Astrocyte of the spinal cord (primary cell): ENCODE measurements around the gene DPRX.

ENCODE experiments used
- DNase-seq: peaks from one replicate; pipeline ENCODE4 v3.0.0; 2011; ENCODE audit warnings: low read depth, low spot score
- H3K4me3 ChIP-seq: 2 replicates; pipeline ENCODE4 v1.5.1; 2011; ENCODE audit warnings: low read depth, mild to moderate bottlenecking, low read length, moderate library complexity
- CTCF ChIP-seq: IDR thresholded peaks from 2 replicates; pipeline ENCODE4 v1.5.1; 2012; ENCODE audit warnings: low read depth, mild to moderate bottlenecking, low read length, inconsistent platforms
- in situ Hi-C: cut with HindIII; loops from 2 replicates; pipeline ENCODE4 v1.10.0; 2017; ENCODE audit warnings: low sequenced_read_pairs

DPRX gene, protein sequence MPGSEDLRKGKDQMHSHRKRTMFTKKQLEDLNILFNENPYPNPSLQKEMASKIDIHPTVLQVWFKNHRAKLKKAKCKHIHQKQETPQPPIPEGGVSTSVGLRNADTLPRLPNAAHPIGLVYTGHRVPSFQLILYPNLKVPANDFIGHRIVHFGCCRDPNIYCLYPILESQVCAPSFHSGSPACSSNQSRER

GRCh38 chr19:53631949-53632407, at the start of gene DPRX:
Gene DPRX, plus strand, starts transcription at chr19:53631999. Its CDS starts 108 bp downstream, at chr19:53632107.
- no peak within 1 kb of the TSS for H3K4me3 ChIP-seq
- no peak for TF ChIP-seq CTCF
- in situ Hi-C loops: no loop called here

GRCh38 chr19:53583181-53583580, 48.6 kb upstream of the DPRX start:
- in situ Hi-C loops: no loop called here
- no peak for TF ChIP-seq CTCF
- DNase-seq: no peak
- no peak overlapping the region for H3K4me3 ChIP-seq

More at GRCh38 chr19:53631949-53632407, at the start of gene DPRX:
- no peak for DNase-seq

GRCh38 chr19:53586277-53586691, 45.5 kb upstream of the DPRX start:
- TF ChIP-seq CTCF: no peak
- H3K4me3 ChIP-seq: no peak overlapping the region
- DNase-seq: no peak
- in situ Hi-C loops: no loop called here

- in situ Hi-C loops: no loop called here
- no peak for TF ChIP-seq CTCF
- H3K4me3 ChIP-seq: no peak overlapping the region
- DNase-seq: no peak
These were observed 36.8 kb upstream of the DPRX start for GRCh38 chr19:53594811-53595509.

GRCh38 chr19:53595510-53595867, 36.3 kb upstream of the DPRX start:
- in situ Hi-C loops: no loop called here
- DNase-seq: no peak
- no peak for TF ChIP-seq CTCF
- H3K4me3 ChIP-seq: no peak overlapping the region

- no peak for DNase-seq
- in situ Hi-C loops: no loop called here
- no peak overlapping the region for H3K4me3 ChIP-seq
- TF ChIP-seq CTCF: no peak
These were observed 35.7 kb upstream of the DPRX start for GRCh38 chr19:53596056-53596455.
